BE2C (cell line): ENCODE results near the gene CACUL1.

Source experiments
- DNase-seq: peaks from one replicate; pipeline ENCODE4 v3.0.0-alpha.2; 2020
- H3K27me3 ChIP-seq: fragments of 250-450 bp; sonication (Bioruptor Pico); 2 replicates; pipeline ENCODE4 v1.5.1; 2020; ENCODE audit warnings: mild to moderate bottlenecking
- H3K36me3 ChIP-seq: fragments of 250-450 bp; sonication (Bioruptor Pico); 2 replicates; pipeline ENCODE4 v1.5.1; 2020; ENCODE audit warnings: mild to moderate bottlenecking
- H3K4me1 ChIP-seq: fragments of 250-450 bp; sonication (Bioruptor Pico); 2 replicates; pipeline ENCODE4 v1.5.1; 2020
- H3K4me3 ChIP-seq: 2 replicates; pipeline ENCODE4 v1.5.1; 2011; ENCODE audit warnings: low read depth, low read length
- H3K9me3 ChIP-seq: fragments of 250-450 bp; sonication (Bioruptor Pico); 2 replicates; pipeline ENCODE4 v1.5.1; 2020
- CTCF ChIP-seq: IDR thresholded peaks from 2 replicates; pipeline ENCODE4 v1.5.1; 2012; ENCODE audit warnings: mild to moderate bottlenecking, low read depth, low read length

Gene CACUL1

GRCh38 chr10:118729200-118729599 is 25.6 kb downstream of the CACUL1 start:
- peaks cover 29% of the 10 kb centered on the region for H3K4me1 ChIP-seq

GRCh38 chr10:118725886-118726500 is 28.8 kb downstream of the CACUL1 start:
- Histone ChIP-seq H3K27me3 (no peaks in the 10 kb centered on the region), H3K36me3 (peaks cover 5% of the 10 kb centered on the region; the same call in 1 of the 2 replicates), H3K9me3 (no peaks in the 10 kb centered on the region), H3K4me1 (peaks cover 34% of the 10 kb centered on the region), H3K4me3 (no peak overlapping the region)
- peak; percentile 51 for DNase-seq
- no peak for TF ChIP-seq CTCF

More at GRCh38 chr10:118729200-118729599, 25.6 kb downstream of the CACUL1 start:
- Histone ChIP-seq H3K27me3 (no peaks in the 10 kb centered on the region), H3K36me3 (peaks cover 5% of the 10 kb centered on the region; the same call in 1 of the 2 replicates), H3K9me3 (no peaks in the 10 kb centered on the region), H3K4me3 (no peak overlapping the region)
- no peak for DNase-seq
- no peak for TF ChIP-seq CTCF

- Histone ChIP-seq H3K4me3 (no peak overlapping the region), H3K36me3 (no peaks in the 10 kb centered on the region), H3K9me3 (no peaks in the 10 kb centered on the region), H3K27me3 (no peaks in the 10 kb centered on the region), H3K4me1 (peaks cover 28% of the 10 kb centered on the region)
- TF ChIP-seq CTCF, result no peak
- DNase-seq, result no peak
Observed at GRCh38 chr10:118723466-118723865, 31.3 kb downstream of the CACUL1 start.

GRCh38 chr10:118721539-118721876 is 33.3 kb downstream of the CACUL1 start:
- Histone ChIP-seq H3K36me3 (peaks cover 3% of the 10 kb centered on the region; the same call in 1 of the 2 replicates), H3K9me3 (no peaks in the 10 kb centered on the region), H3K4me3 (no peak overlapping the region), H3K4me1 (peaks cover 22% of the 10 kb centered on the region), H3K27me3 (no peaks in the 10 kb centered on the region)
- TF ChIP-seq CTCF, result no peak
- no peak for DNase-seq

- Histone ChIP-seq H3K9me3 (no peaks in the 10 kb centered on the region), H3K27me3 (no peaks in the 10 kb centered on the region), H3K4me1 (peaks cover 19% of the 10 kb centered on the region), H3K4me3 (no peak overlapping the region), H3K36me3 (peaks cover 3% of the 10 kb centered on the region; the same call in 1 of the 2 replicates)
- DNase-seq, result peak; percentile 49
- peak; percentile 67 for TF ChIP-seq CTCF
Observed at GRCh38 chr10:118720685-118721538, 33.9 kb downstream of the CACUL1 start.

GRCh38 chr10:118714366-118714765 is 40.4 kb downstream of the CACUL1 start:
- no peaks in the 10 kb centered on the region for H3K27me3 ChIP-seq
- 0 out of 2 replicates have a peak, but pooled peaks cover 3% of the 10 kb centered on the region for H3K4me1 ChIP-seq
- no peaks in the 10 kb centered on the region for H3K9me3 ChIP-seq
- TF ChIP-seq CTCF, result no peak
- no peak overlapping the region for H3K4me3 ChIP-seq
- peaks cover 3% of the 10 kb centered on the region; the same call in 1 of the 2 replicates for H3K36me3 ChIP-seq
- no peak for DNase-seq
